Tibial nerve (tissue), 4 donors: Measurements from ENCODE around the gene RAB4A. TPM values are rescaled to one million over a fixed set of nuclear protein-coding genes. Genes with fewer than 3 reads are reported as not detected.

Experiments
- DNase-seq, 2 donors: peaks; one replicate each; pipeline ENCODE4 v3.0.0-alpha.2; 2019; ENCODE audit warnings: low spot score in 2 of 2
- H3K27ac ChIP-seq, 4 donors: fragments of 200-600 bp; sonication (generic) in 3 of 4; one replicate each; pipeline ENCODE4 v1.5.1; 2017 to 2019; ENCODE audit warnings: mild to moderate bottlenecking in 1 of 4
- H3K27me3 ChIP-seq, 2 donors: fragments of 200-600 bp; sonication (generic) in 1 of 2; one replicate each; pipeline versions ENCODE4 v1.5.1 to v1.6.0; 2017 to 2019
- H3K36me3 ChIP-seq, 3 donors: fragments of 200-600 bp; sonication (generic); one replicate each; pipeline ENCODE4 v1.5.1; 2018 to 2019
- H3K4me1 ChIP-seq, 4 donors: fragments of 200-600 bp; sonication (generic) in 3 of 4; one replicate each; pipeline ENCODE4 v1.5.1; 2017 to 2019
- H3K4me3 ChIP-seq, 4 donors: fragments of 200-600 bp; sonication (generic) in 3 of 4; one replicate each; pipeline ENCODE4 v1.5.1; 2017 to 2019; ENCODE audit warnings: mild to moderate bottlenecking in 1 of 4, moderate library complexity in 1 of 4
- H3K9me3 ChIP-seq, 4 donors: fragments of 200-600 bp; sonication (generic) in 3 of 4; one replicate each; pipeline ENCODE4 v1.5.1; 2017 to 2019
- EP300 ChIP-seq, 2 donors: sonication (generic); formaldehyde crosslinking; IDR thresholded peaks; one replicate each; pipeline ENCODE4 v1.6.1; 2017; ENCODE audit warnings: antibody characterized with exemption in 2 of 2, mild to moderate bottlenecking in 1 of 2
- POLR2A ChIP-seq, 2 donors: fragments of 450-650 bp; IDR thresholded peaks; one replicate each; pipeline ENCODE4 v1.6.1; 2017; ENCODE audit warnings: antibody characterized with exemption in 2 of 2, mild to moderate bottlenecking in 2 of 2, moderate library complexity in 2 of 2
- total RNA-seq, 4 donors: library from RNA; depleted of rRNA; stranded (reverse); fragments of >200 nt; gene quantifications; one replicate each; pipeline ENCODE4 v1.1.0, GENCODE V29; 2016
- TF ChIP-seq, protein P1 (sequence below), 5 experiments: fragments of 200-600 bp in 3 of 5; fragments of 450-650 bp in 2 of 5; sonication (generic) in 3 of 5; IDR thresholded peaks; one replicate each; pipeline ENCODE4 v1.5.1; 2016 to 2019; ENCODE audit warnings: antibody characterized with exemption in 5 of 5, mild to moderate bottlenecking in 3 of 5, moderate library complexity in 2 of 5

The RAB4A gene
- total RNA-seq, 4 donors from 2014 or later: 16.2 to 41.3 (median 31.2) TPM

DNA sequence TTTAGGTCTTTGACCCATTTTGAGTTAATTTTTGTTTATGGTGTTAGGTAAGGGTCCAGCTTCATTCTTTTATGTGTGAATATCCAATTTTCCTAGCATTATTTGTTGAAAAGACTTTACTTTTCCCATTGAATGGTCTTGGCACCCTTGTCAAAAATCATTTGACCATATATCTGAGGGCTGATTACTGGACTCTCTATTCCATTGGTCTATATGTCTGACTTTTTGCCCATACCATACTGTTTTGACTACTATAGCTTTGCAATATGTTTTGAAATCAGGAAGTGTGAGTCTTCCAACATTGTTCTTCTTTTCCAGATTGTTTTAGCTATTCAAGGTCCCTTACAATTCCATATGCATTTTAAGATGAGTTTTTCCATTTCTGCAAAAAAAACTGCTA is 83.3 kb downstream of the RAB4A start:
- TF ChIP-seq POLR2A (IDR thresholded peaks at IDR 0.05): no peak
- TF ChIP-seq, protein P1, sequence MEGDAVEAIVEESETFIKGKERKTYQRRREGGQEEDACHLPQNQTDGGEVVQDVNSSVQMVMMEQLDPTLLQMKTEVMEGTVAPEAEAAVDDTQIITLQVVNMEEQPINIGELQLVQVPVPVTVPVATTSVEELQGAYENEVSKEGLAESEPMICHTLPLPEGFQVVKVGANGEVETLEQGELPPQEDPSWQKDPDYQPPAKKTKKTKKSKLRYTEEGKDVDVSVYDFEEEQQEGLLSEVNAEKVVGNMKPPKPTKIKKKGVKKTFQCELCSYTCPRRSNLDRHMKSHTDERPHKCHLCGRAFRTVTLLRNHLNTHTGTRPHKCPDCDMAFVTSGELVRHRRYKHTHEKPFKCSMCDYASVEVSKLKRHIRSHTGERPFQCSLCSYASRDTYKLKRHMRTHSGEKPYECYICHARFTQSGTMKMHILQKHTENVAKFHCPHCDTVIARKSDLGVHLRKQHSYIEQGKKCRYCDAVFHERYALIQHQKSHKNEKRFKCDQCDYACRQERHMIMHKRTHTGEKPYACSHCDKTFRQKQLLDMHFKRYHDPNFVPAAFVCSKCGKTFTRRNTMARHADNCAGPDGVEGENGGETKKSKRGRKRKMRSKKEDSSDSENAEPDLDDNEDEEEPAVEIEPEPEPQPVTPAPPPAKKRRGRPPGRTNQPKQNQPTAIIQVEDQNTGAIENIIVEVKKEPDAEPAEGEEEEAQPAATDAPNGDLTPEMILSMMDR (IDR thresholded peaks at IDR 0.05): no peak
- no peak for TF ChIP-seq EP300 (IDR thresholded peaks at IDR 0.05)
- peaks cover 0 to 5% of the 10 kb centered on the region in 2 donors for H3K27me3 ChIP-seq
- no peaks in the 10 kb centered on the region for H3K36me3 ChIP-seq
- no peak overlapping the region for H3K27ac ChIP-seq
- DNase-seq: no peak
- peaks cover 0 to 21% (median 7%) of the 10 kb centered on the region in 4 donors for H3K9me3 ChIP-seq
- H3K4me3 ChIP-seq: no peak overlapping the region
- H3K4me1 ChIP-seq: no peaks in the 10 kb centered on the region

Other genes with a start within 250 kb of the RAB4A start
- gene CCSAP, start 71.9 kb downstream of the RAB4A start, total RNA-seq: 10 to 100 TPM in 2 of 4 donors, 1 to 10 TPM in 2; 7.2 to 18.1 (median 11.5) TPM
- 1 to 10 TPM in 1 of 4 donors, under 1 TPM in 1, not detected in 2; 0.39 to 1.0 TPM for gene ACTA1, start 163.0 kb downstream of the RAB4A start, total RNA-seq
- gene NUP133, start 237.2 kb downstream of the RAB4A start, total RNA-seq: 10 to 100 TPM; 24.9 to 56.1 (median 43.2) TPM